Thoracic aorta (tissue), 2 donors: ENCODE data around the gene MICAL2. TPM values are rescaled to one million over a fixed set of nuclear protein-coding genes. Genes with fewer than 3 reads are reported as not detected.

Experiments
- ATAC-seq: fragments of 150-250 bp; one replicate; pipeline ENCODE4 v1.8.0; 2017; ENCODE audit warnings: low read depth; ENCODE audit not compliant: insufficient number of reproducible peaks, low FRiP score
- DNase-seq: peaks from one replicate; pipeline ENCODE4 v3.0.0-alpha.2; 2020; ENCODE audit warnings: low spot score
- H3K27ac ChIP-seq, 2 donors: fragments of 200-600 bp; sonication (generic); 1 replicate in 1 of 2; 2 replicates in 1 of 2; pipeline ENCODE4 v1.5.1; 2016; ENCODE audit warnings: mild to moderate bottlenecking in 2 of 2, moderate library complexity in 2 of 2
- H3K27me3 ChIP-seq: fragments of 200-600 bp; sonication (generic); replicated peaks from 2 replicates; pipeline ENCODE4 v1.6.0; 2016; ENCODE audit warnings: mild to moderate bottlenecking; ENCODE audit not compliant: insufficient read depth
- H3K36me3 ChIP-seq: fragments of 200-600 bp; sonication (generic); one replicate; pipeline ENCODE4 v1.5.1; 2016
- H3K4me1 ChIP-seq, 2 donors: fragments of 200-600 bp; sonication (generic); 1 replicate in 1 of 2; 2 replicates in 1 of 2; pipeline versions ENCODE4 v1.5.1 to v1.6.0; 2016; ENCODE audit warnings: low read depth in 2 of 2, mild to moderate bottlenecking in 1 of 2; ENCODE audit not compliant: control insufficient read depth in 1 of 2
- H3K4me3 ChIP-seq: fragments of 200-600 bp; sonication (generic); 2 replicates; pipeline ENCODE4 v1.5.1; 2016; ENCODE audit warnings: mild to moderate bottlenecking
- H3K9me3 ChIP-seq: fragments of 200-600 bp; sonication (generic); 2 replicates; pipeline ENCODE4 v1.5.1; 2016
- total RNA-seq, 2 donors: library from RNA; depleted of rRNA; stranded (reverse); fragments of >200 nt; gene quantifications; one replicate each; pipeline versions ENCODE4 v1.1.0 to v1.2.3, GENCODE V29; 2016
- TF ChIP-seq, protein P1 (sequence below): fragments of 200-600 bp; sonication (generic); IDR thresholded peaks from one replicate; pipeline ENCODE4 v1.5.1; 2019; ENCODE audit warnings: antibody characterized with exemption

MICAL2 gene
- total RNA-seq, 2 donors from 2014 or later: 791 to 989 TPM

DNA sequence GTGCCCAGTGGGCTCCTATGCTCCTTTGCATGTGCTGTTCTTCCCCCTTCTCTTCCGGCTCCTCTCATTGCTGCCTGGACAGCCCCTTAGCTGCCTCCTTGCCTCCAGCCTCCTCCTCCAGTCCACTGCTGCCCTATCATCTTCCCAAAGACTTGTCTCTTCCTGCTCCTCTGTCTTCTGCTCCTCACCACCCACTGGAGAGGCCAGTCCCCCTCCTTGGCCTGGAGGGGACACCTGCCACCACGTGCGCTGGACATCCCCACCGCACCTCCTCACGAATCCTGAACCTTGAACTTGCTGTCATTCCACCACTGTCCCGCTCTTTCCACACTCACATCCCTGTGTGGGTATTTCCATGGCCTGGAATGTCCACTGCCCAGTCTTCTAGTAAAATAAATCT lies 49.8 kb downstream of the MICAL2 start:
- Histone ChIP-seq H3K27me3 (no peaks in the 10 kb centered on the region), H3K4me1 (peaks cover 80 to 100% of the 10 kb centered on the region in 2 donors), H3K9me3 (no peaks in the 10 kb centered on the region), H3K4me3 (peak overlapping the region; percentile 26), H3K36me3 (peaks cover 23% of the 10 kb centered on the region), H3K27ac (peak overlapping the region; percentile 97 to 98)
- TF ChIP-seq, protein P1, sequence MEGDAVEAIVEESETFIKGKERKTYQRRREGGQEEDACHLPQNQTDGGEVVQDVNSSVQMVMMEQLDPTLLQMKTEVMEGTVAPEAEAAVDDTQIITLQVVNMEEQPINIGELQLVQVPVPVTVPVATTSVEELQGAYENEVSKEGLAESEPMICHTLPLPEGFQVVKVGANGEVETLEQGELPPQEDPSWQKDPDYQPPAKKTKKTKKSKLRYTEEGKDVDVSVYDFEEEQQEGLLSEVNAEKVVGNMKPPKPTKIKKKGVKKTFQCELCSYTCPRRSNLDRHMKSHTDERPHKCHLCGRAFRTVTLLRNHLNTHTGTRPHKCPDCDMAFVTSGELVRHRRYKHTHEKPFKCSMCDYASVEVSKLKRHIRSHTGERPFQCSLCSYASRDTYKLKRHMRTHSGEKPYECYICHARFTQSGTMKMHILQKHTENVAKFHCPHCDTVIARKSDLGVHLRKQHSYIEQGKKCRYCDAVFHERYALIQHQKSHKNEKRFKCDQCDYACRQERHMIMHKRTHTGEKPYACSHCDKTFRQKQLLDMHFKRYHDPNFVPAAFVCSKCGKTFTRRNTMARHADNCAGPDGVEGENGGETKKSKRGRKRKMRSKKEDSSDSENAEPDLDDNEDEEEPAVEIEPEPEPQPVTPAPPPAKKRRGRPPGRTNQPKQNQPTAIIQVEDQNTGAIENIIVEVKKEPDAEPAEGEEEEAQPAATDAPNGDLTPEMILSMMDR: no peak
- DNase-seq: no peak
- ATAC-seq: no peak

DNA sequence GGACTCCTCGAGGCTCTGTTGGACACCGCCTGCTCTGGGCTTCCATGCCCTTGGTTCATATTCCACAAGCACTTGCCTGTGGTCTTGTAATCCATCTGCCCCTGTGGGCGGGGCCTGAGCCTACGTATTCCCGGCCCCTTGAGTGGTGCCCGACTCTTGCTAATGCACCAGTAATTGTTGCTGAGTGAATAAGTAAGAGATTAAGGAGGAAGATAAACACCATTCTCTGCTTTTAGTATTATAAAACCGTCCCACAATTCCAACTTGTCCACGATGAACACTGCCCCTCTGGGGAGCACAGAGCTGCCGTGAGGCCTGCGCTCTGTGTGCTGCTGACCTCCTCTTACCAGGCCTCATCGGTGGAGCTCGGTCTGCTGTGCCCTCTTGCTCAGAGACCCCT lies 50.3 kb downstream of the MICAL2 start:
- peaks cover 80 to 100% of the 10 kb centered on the region in 2 donors for H3K4me1 ChIP-seq
- no peak for DNase-seq
- ATAC-seq: no peak

DNA sequence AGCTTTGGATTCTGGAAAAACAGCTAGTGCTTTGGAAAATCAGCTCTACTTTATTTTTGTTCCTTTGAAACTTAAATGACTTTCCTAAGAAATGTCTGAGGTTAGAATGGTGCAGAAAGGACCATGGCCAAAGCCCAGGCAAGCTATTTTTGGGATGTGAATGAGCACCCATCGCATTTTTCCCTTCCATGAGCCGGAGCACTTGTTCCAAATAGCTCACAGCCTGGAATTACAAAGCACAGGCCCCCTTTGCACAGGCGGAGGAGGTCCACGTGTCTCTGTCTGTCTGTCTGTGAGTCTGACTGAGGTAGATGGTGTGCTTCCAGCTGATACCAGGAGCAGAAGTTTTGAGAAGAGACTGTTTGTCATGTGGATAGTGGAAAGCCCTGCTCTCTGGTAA lies 50.7 kb downstream of the MICAL2 start:
- peak overlapping the region; percentile 97 to 98 for H3K27ac ChIP-seq
- H3K4me3 ChIP-seq: peak overlapping the region; percentile 34
- H3K9me3 ChIP-seq: no peaks in the 10 kb centered on the region
- H3K27me3 ChIP-seq: no peaks in the 10 kb centered on the region
- TF ChIP-seq, protein P1: no peak
- peaks cover 78 to 100% of the 10 kb centered on the region in 2 donors for H3K4me1 ChIP-seq
- ATAC-seq (peak; percentile 33), DNase-seq (no peak)
- H3K36me3 ChIP-seq: peaks cover 18% of the 10 kb centered on the region

More for the DNA sequence above, 50.3 kb downstream of the MICAL2 start:
- TF ChIP-seq, protein P1: no peak
- H3K36me3 ChIP-seq: peaks cover 22% of the 10 kb centered on the region
- H3K9me3 ChIP-seq: no peaks in the 10 kb centered on the region
- no peaks in the 10 kb centered on the region for H3K27me3 ChIP-seq
- peak overlapping the region; percentile 97 to 98 for H3K27ac ChIP-seq
- H3K4me3 ChIP-seq: peak overlapping the region; percentile 26

DNA sequence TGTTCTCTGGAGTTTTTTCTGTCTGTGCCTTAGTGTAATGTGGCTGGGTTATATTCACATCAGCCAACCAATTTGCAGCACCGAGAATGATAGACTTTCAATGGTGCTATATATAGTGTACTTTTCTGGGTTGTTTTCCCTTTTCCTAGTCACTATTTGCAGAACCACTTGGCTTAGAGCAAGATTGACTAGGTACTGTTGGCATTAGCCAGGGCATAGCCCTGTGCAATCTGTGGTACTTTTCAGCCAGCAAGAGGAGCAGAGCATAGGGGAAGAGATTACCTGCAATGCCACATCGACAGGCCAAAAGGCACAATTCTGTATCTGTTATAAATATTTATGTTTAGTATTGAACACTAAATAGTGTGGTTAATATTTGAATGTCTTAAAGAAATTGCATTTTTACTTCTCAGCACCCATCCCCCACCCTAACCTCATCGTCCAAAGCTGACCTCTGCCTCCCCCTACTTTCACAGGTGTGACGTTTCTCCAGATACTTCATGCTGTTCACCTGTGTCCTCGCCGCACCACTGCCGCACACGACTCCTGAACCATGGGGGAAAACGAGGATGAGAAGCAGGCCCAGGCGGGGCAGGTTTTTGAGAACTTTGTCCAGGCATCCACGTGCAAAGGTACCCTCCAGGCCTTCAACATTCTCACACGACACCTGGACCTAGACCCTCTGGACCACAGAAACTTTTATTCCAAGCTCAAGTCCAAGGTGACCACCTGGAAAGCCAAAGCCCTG lies 51.4 kb downstream of the MICAL2 start:
- ATAC-seq: no peak
- H3K27ac ChIP-seq: peak overlapping the region; percentile 97 to 98
- no peaks in the 10 kb centered on the region for H3K9me3 ChIP-seq
- H3K4me3 ChIP-seq: peak overlapping the region; percentile 34
- peaks cover 78 to 100% of the 10 kb centered on the region in 2 donors for H3K4me1 ChIP-seq
- no peaks in the 10 kb centered on the region for H3K27me3 ChIP-seq
- peaks cover 21% of the 10 kb centered on the region for H3K36me3 ChIP-seq
- no peak for DNase-seq
- TF ChIP-seq, protein P1: no peak

DNA sequence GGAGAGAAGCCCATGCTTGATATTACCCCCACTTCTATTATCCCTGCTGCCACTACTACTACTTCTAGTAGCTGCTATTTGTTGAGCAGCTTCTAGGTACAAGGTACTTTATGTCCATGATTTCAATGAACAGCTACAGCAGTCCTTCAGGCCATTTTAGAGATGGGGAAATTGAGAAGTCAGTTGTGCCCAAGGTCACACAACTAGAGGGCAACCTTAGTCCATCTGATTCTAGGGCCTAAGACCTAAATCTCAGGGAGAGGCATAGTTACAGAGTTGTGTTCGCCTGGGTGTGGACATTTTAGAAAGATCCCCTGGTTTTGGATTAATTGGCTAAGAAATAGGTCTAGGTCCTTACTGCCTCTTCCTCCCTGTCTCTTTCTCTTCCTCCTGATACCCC lies 52.3 kb downstream of the MICAL2 start:
- Histone ChIP-seq H3K27me3 (no peaks in the 10 kb centered on the region), H3K4me3 (peak overlapping the region; percentile 34), H3K27ac (peak overlapping the region; percentile 97 to 98), H3K9me3 (no peaks in the 10 kb centered on the region), H3K36me3 (peaks cover 21% of the 10 kb centered on the region), H3K4me1 (peaks cover 81 to 100% of the 10 kb centered on the region in 2 donors)
- TF ChIP-seq, protein P1: no peak
- ATAC-seq (no peak), DNase-seq (no peak)
